Rectal smooth muscle tissue (tissue), 1 donor: Measurements from ENCODE around the gene MIOX.
"Not testable (repeated sequence)": the region's sequence is repeated elsewhere in the genome, so short reads cannot be mapped to it uniquely, and the experiment has no call there.

Experiments used
- H3K27ac ChIP-seq: one replicate; pipeline ENCODE4 v1.7.0; 2013; ENCODE audit warnings: low read depth, low read length, inconsistent platforms
- H3K27me3 ChIP-seq: one replicate; pipeline ENCODE4 v1.7.0; 2013; ENCODE audit warnings: low read length; ENCODE audit not compliant: control insufficient read depth, insufficient read depth
- H3K36me3 ChIP-seq: one replicate; pipeline ENCODE4 v1.7.0; 2013; ENCODE audit warnings: low read length; ENCODE audit not compliant: control insufficient read depth, insufficient read depth
- H3K4me1 ChIP-seq: one replicate; pipeline ENCODE4 v1.7.0; 2013; ENCODE audit warnings: low read length; ENCODE audit not compliant: control insufficient read depth, insufficient read depth
- H3K4me3 ChIP-seq: one replicate; pipeline ENCODE4 v1.7.0; 2013; ENCODE audit warnings: low read length
- H3K9ac ChIP-seq: one replicate; pipeline ENCODE4 v1.7.0; 2013; ENCODE audit warnings: low read length

The MIOX gene

GRCh38 chr22:50506611-50507420, 20.2 kb downstream of the MIOX start:
- Histone ChIP-seq H3K4me1 (peaks cover 10% of the 10 kb centered on the region), H3K9ac (peak overlapping the region; percentile 66), H3K27me3 (no peaks in the 10 kb centered on the region), H3K27ac (peak overlapping the region; percentile 86), H3K36me3 (peaks cover 16% of the 10 kb centered on the region), H3K4me3 (peak overlapping the region; percentile 85)

GRCh38 chr22:50507421-50507990, 20.8 kb downstream of the MIOX start, which contains the start of gene LMF2:
Gene LMF2, minus strand, starts transcription at chr22:50507702. Its CDS starts 27 bp downstream, at chr22:50507675.
- Histone ChIP-seq H3K4me3 (peak within 1 kb of the TSS; percentile 85), H3K4me1 (peaks cover 10% of the 10 kb centered on the region), H3K36me3 (peaks cover 14% of the 10 kb centered on the region), H3K27me3 (no peaks in the 10 kb centered on the region), H3K27ac (peak within 1 kb of the TSS; percentile 92), H3K9ac (peak within 1 kb of the TSS; percentile 66)

DNA sequence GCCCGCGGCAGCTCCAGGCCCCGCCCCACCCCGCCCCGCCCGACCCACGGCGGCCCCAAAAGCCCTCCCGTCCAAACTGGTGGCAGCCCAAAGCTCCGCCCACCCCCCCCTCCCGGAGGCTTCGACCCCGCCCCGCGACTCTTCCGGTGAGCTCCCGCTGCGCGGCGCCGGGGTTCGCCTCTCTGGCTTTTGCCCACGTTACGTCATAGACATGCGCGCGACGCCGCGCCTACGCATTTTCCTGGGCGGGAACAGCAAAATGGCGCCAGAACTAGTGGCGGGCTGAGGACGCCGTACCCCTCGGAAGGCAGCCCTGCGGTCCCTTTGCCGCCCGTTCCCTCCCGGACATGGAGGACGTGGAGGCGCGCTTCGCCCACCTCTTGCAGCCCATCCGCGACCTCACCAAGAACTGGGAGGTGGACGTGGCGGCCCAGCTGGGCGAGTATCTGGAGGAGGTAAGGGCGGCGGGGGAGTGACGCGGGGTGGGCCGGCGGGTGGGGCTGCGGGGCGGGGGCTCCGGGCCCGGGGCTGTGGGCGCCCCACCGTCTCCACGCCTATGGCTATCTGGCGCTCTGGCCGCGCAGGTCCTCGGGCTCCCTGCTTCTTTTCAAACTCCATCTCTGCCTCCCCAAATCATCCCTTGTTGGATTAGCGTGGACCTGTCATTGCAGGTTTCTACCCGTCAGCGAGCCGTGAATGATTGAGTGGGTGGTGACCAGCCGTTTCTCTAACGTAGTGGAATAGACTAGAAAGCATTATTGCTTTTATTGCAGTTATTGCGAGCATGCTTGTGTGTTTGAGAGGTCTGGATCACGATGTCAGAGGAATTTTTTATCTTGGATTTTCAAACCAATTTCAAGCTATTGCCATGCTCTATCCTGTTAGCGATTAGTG, 21.6 kb downstream of the MIOX start, which contains the start of gene NCAPH2:
NCAPH2 (plus strand) TSS at position 234 of the 894 bp plus-strand sequence; CDS start at position 348, 114 bp downstream.
- peak within 1 kb of the TSS; percentile 66 for H3K9ac ChIP-seq
- H3K27me3 ChIP-seq, result no peaks in the 10 kb centered on the region
- H3K4me1 ChIP-seq, result peaks cover 10% of the 10 kb centered on the region
- H3K27ac ChIP-seq, result peak within 1 kb of the TSS; percentile 92
- H3K36me3 ChIP-seq, result peaks cover 11% of the 10 kb centered on the region
- peak within 1 kb of the TSS; percentile 85 for H3K4me3 ChIP-seq

- Histone ChIP-seq H3K36me3 (peaks cover 11% of the 10 kb centered on the region), H3K4me1 (peaks cover 10% of the 10 kb centered on the region), H3K4me3 (peak overlapping the region; percentile 85), H3K27me3 (no peaks in the 10 kb centered on the region), H3K9ac (no peak overlapping the region), H3K27ac (peak overlapping the region; percentile 92)
Observed at GRCh38 chr22:50508897-50509296, 22.2 kb downstream of the MIOX start.

DNA sequence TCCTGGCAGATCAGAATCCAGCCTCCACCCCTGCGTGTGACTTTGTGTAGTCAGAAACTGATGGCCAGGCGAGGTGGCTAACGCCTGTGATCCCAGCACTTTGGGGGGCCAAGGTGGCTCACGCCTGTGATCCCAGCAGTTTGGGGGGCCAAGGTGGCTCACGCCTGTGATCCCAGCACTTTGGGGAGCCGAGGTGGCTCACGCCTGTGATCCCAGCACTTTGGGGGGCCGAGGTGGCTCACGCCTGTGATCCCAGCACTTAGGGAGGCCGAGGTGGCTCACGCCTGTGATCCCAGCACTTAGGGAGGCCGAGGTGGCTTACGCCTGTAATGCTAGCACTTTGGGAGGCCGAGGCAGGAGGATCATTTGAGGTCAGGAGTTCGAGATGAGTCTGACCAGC, 26.5 kb downstream of the MIOX start:
- peaks cover 6% of the 10 kb centered on the region for H3K36me3 ChIP-seq
- no peaks in the 10 kb centered on the region for H3K27me3 ChIP-seq
- H3K4me1 ChIP-seq, result peaks cover 4% of the 10 kb centered on the region
- H3K9ac ChIP-seq, result no peak overlapping the region
- H3K27ac ChIP-seq, result no peak overlapping the region
- no peak overlapping the region for H3K4me3 ChIP-seq

DNA sequence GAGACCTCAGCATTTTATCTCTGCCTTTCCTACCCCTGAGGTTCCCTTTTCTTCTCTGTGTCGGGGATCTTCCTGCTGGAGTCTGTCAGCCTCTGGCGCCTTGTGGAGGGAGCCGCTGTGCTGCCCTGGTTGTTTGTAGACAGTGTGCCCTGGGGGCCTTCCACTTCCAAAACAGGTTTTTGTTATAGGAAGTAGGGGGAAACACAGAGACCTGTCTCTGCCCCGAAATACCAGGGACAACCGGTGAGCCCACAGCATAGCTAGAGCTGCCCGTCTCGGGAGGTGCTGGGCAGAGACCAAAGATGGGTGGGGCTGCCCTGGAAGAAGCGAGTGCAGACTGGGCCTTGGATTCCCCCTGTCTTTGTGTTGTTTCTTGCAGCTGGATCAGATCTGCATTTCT, 29.4 kb downstream of the MIOX start:
- Histone ChIP-seq H3K4me1 (no peaks in the 10 kb centered on the region), H3K4me3 (no peak overlapping the region), H3K27me3 (no peaks in the 10 kb centered on the region), H3K27ac (no peak overlapping the region), H3K36me3 (peaks cover 10% of the 10 kb centered on the region), H3K9ac (no peak overlapping the region)

GRCh38 chr22:50516891-50517290, 30.2 kb downstream of the MIOX start:
- Histone ChIP-seq H3K4me3 (no peak overlapping the region), H3K36me3 (peaks cover 12% of the 10 kb centered on the region), H3K4me1 (no peaks in the 10 kb centered on the region), H3K27me3 (no peaks in the 10 kb centered on the region), H3K9ac (no peak overlapping the region), H3K27ac (no peak overlapping the region)

- H3K4me3 ChIP-seq, result no peak overlapping the region
- no peaks in the 10 kb centered on the region for H3K27me3 ChIP-seq
- H3K36me3 ChIP-seq, result peaks cover 19% of the 10 kb centered on the region
- no peak overlapping the region for H3K9ac ChIP-seq
- no peak overlapping the region for H3K27ac ChIP-seq
- H3K4me1 ChIP-seq, result no peaks in the 10 kb centered on the region
Observed at GRCh38 chr22:50517495-50518260, 31.0 kb downstream of the MIOX start.

- no peak overlapping the region for H3K4me3 ChIP-seq
- no peaks in the 10 kb centered on the region for H3K27me3 ChIP-seq
- H3K4me1 ChIP-seq, result no peaks in the 10 kb centered on the region
- H3K27ac ChIP-seq, result no peak overlapping the region
- peaks cover 27% of the 10 kb centered on the region for H3K36me3 ChIP-seq
- no peak overlapping the region for H3K9ac ChIP-seq
Observed at GRCh38 chr22:50518606-50519005, 31.9 kb downstream of the MIOX start.

- Histone ChIP-seq H3K4me1 (no peaks in the 10 kb centered on the region), H3K27ac (no peak overlapping the region), H3K9ac (no peak overlapping the region), H3K36me3 (peaks cover 29% of the 10 kb centered on the region), H3K4me3 (no peak overlapping the region), H3K27me3 (no peaks in the 10 kb centered on the region)
Observed at GRCh38 chr22:50519151-50519550, 32.5 kb downstream of the MIOX start.

- not testable (repeated sequence) for H3K4me1 ChIP-seq, H3K27ac ChIP-seq, H3K4me3 ChIP-seq, H3K9ac ChIP-seq, H3K27me3 ChIP-seq
- peaks cover 29% of the 10 kb centered on the region for H3K36me3 ChIP-seq
Observed at GRCh38 chr22:50520184-50520583, 33.5 kb downstream of the MIOX start.
